WTC11 (cell line): ENCODE data around the gene GRB7. TPM values are rescaled to one million over a fixed set of nuclear protein-coding genes. Genes with fewer than 3 reads are reported as not detected.

Experiments used
- ATAC-seq: fragments of 200-7000 bp; cut with Tn5 transposase; 2 replicates; pipeline ENCODE4 v1.10.0; 2021; ENCODE audit warnings: mild to moderate bottlenecking, moderate library complexity
- CTCF ChIA-PET: fragments of 300-600 bp; sonication (Branson Sonifier 250); formaldehyde crosslinking; loops from one replicate; lab custom pipeline; 2021; ENCODE audit warnings: antibody characterized with exemption; lab: Charles Lee
- POLR2A ChIA-PET: fragments of 350-600 bp; sonication (Branson Sonifier 250); formaldehyde crosslinking; loops from one replicate; lab custom pipeline; 2021; ENCODE audit warnings: antibody characterized with exemption; lab: Charles Lee
- DNase-seq: peaks from one replicate; pipeline ENCODE4 v3.0.0; 2021; ENCODE audit warnings: low spot score
- H3K27ac Mint-ChIP-seq: 2 replicates; pipeline ENCODE4 v1.8.0; 2021; ENCODE audit warnings: mixed read lengths
- H3K27me3 Mint-ChIP-seq: 2 replicates; pipeline ENCODE4 v1.8.0; 2021; ENCODE audit warnings: low read depth, mild to moderate bottlenecking, moderate library complexity, mixed read lengths
- H3K36me3 Mint-ChIP-seq: 2 replicates; pipeline ENCODE4 v1.8.0; 2021; ENCODE audit warnings: mixed read lengths
- H3K4me1 Mint-ChIP-seq: 2 replicates; pipeline ENCODE4 v1.8.0; 2022; ENCODE audit warnings: mixed read lengths
- H3K4me3 Mint-ChIP-seq: 2 replicates; pipeline ENCODE4 v1.8.0; 2021; ENCODE audit warnings: mild to moderate bottlenecking, moderate library complexity, mixed read lengths
- H3K9me3 Mint-ChIP-seq: 2 replicates; pipeline ENCODE4 v1.8.0; 2021; ENCODE audit warnings: mixed read lengths
- AFF4 ChIP-seq: sonication (generic); formaldehyde crosslinking; IDR thresholded peaks from 2 replicates; pipeline ENCODE4 v1.8.1; 2023; ENCODE audit warnings: mild to moderate bottlenecking, missing genetic modification reagents, borderline replicate concordance
- ATF1 ChIP-seq: sonication (generic); formaldehyde crosslinking; IDR thresholded peaks from 2 replicates; pipeline ENCODE4 v1.8.1; 2023; ENCODE audit warnings: mild to moderate bottlenecking, moderate library complexity, missing genetic modification reagents
- ATF2 ChIP-seq: sonication (generic); formaldehyde crosslinking; IDR thresholded peaks from 2 replicates; pipeline ENCODE4 v1.8.1; 2022; ENCODE audit warnings: low read depth, missing genetic modification reagents, borderline replicate concordance
- CREM ChIP-seq: sonication (generic); formaldehyde crosslinking; IDR thresholded peaks from 2 replicates; pipeline ENCODE4 v1.8.1; 2022; ENCODE audit warnings: mild to moderate bottlenecking, missing genetic modification reagents, moderate library complexity
- E2F4 ChIP-seq: sonication (generic); formaldehyde crosslinking; IDR thresholded peaks from 2 replicates; pipeline ENCODE4 v1.8.1; 2022; ENCODE audit warnings: low read depth, mild to moderate bottlenecking, moderate library complexity, missing genetic modification reagents, borderline replicate concordance
- ESRRA ChIP-seq: sonication (generic); formaldehyde crosslinking; IDR thresholded peaks from 2 replicates; pipeline ENCODE4 v1.8.1; 2022; ENCODE audit warnings: mild to moderate bottlenecking, missing genetic modification reagents, borderline replicate concordance
- HMGA2 ChIP-seq: fragments of 250-450 bp; sonication (Bioruptor Pico); IDR thresholded peaks from 2 replicates; pipeline ENCODE4 v1.4.0; 2021; ENCODE audit warnings: mild to moderate bottlenecking, moderate library complexity
- JAZF1 ChIP-seq: fragments of 250-450 bp; sonication (Bioruptor Pico); IDR thresholded peaks from 2 replicates; pipeline ENCODE4 v1.9.0; 2021; ENCODE audit warnings: moderate library complexity, mild to moderate bottlenecking, inconsistent platforms
- NFYB ChIP-seq: sonication (generic); formaldehyde crosslinking; conservative IDR thresholded peaks from 2 replicates; pipeline ENCODE4 v1.8.0; 2022; ENCODE audit warnings: low read depth, missing genetic modification reagents
- TEAD1 ChIP-seq: sonication (generic); formaldehyde crosslinking; IDR thresholded peaks from 2 replicates; pipeline ENCODE4 v1.8.0; 2022; ENCODE audit warnings: mild to moderate bottlenecking, missing genetic modification reagents
- TP53 ChIP-seq: sonication (generic); formaldehyde crosslinking; IDR thresholded peaks from 2 replicates; pipeline ENCODE4 v1.8.1; 2023; ENCODE audit warnings: mild to moderate bottlenecking, missing genetic modification reagents
- ZNF416 ChIP-seq: fragments of 250-450 bp; sonication (Bioruptor Pico); IDR thresholded peaks from 2 replicates; pipeline ENCODE4 v1.9.0; 2021; ENCODE audit warnings: mild to moderate bottlenecking, inconsistent platforms
- total RNA-seq: library from RNA; stranded (reverse); gene quantifications from 3 replicates; pipeline ENCODE4 v1.2.3, GENCODE V29; 2021
- TF ChIP-seq, protein P1 (sequence below): sonication (generic); formaldehyde crosslinking; IDR thresholded peaks from 2 replicates; pipeline ENCODE4 v1.8.0; 2022; ENCODE audit warnings: mild to moderate bottlenecking, missing genetic modification reagents
- TF ChIP-seq, protein P2 (sequence below): sonication (generic); formaldehyde crosslinking; conservative IDR thresholded peaks from 2 replicates; pipeline ENCODE4 v1.8.1; 2023; ENCODE audit warnings: mild to moderate bottlenecking, low read depth, missing genetic modification reagents, moderate library complexity
- TF ChIP-seq, protein P3 (sequence below): sonication (generic); formaldehyde crosslinking; IDR thresholded peaks from 2 replicates; pipeline ENCODE4 v1.8.1; 2022; ENCODE audit warnings: missing genetic modification reagents, borderline replicate concordance

GRB7 gene
- total RNA-seq, 1 experiment from 2014 or later: 48.5 TPM

DNA sequence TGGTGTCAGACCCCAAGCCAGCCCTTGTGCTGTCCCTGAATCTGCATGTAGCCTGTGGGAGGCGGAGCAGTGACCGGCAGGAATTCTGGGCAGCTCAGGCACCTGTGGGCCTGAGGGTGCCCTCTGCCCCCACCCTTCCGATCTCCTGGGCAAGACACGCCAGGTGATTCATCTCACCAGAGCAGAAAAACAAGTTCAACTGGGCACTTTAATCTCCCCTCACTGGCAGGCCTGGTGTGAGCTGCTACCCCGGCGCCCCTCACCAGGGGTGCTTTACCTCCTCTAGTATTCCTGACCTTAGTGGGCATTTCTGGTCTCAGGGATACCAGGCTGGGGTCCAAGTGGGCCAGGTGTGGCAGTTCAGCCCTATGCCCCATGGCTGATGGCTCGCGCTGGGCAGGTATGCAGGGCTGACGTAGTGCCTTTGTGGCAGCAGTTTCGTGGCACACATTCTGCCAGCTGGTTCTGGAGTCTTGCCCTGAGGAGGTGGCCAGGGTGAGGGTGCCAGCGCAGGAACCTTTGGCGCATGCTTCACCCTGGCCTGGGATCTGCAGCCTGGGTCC lies 31.9 kb upstream of the GRB7 start:
- no peak for DNase-seq
- H3K27ac Mint-ChIP-seq: peak overlapping the region; percentile 92
- TF ChIP-seq ZNF416 (CRISPR knock-in tag) (no peak), AFF4 (no peak), CREM (CRISPR knock-in tag) (no peak), ATF1 (CRISPR knock-in tag) (no peak), TP53 (CRISPR knock-in tag) (no peak), E2F4 (CRISPR knock-in tag) (no peak), ATF2 (CRISPR knock-in tag) (no peak), NFYB (CRISPR knock-in tag) (no peak), JAZF1 (CRISPR knock-in tag) (no peak), TEAD1 (CRISPR knock-in tag) (no peak), ESRRA (no peak), HMGA2 (CRISPR knock-in tag) (no peak)
- TF ChIP-seq, protein P1, sequence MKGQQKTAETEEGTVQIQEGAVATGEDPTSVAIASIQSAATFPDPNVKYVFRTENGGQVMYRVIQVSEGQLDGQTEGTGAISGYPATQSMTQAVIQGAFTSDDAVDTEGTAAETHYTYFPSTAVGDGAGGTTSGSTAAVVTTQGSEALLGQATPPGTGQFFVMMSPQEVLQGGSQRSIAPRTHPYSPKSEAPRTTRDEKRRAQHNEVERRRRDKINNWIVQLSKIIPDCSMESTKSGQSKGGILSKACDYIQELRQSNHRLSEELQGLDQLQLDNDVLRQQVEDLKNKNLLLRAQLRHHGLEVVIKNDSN (CRISPR knock-in tag): no peak
- TF ChIP-seq, protein P2, sequence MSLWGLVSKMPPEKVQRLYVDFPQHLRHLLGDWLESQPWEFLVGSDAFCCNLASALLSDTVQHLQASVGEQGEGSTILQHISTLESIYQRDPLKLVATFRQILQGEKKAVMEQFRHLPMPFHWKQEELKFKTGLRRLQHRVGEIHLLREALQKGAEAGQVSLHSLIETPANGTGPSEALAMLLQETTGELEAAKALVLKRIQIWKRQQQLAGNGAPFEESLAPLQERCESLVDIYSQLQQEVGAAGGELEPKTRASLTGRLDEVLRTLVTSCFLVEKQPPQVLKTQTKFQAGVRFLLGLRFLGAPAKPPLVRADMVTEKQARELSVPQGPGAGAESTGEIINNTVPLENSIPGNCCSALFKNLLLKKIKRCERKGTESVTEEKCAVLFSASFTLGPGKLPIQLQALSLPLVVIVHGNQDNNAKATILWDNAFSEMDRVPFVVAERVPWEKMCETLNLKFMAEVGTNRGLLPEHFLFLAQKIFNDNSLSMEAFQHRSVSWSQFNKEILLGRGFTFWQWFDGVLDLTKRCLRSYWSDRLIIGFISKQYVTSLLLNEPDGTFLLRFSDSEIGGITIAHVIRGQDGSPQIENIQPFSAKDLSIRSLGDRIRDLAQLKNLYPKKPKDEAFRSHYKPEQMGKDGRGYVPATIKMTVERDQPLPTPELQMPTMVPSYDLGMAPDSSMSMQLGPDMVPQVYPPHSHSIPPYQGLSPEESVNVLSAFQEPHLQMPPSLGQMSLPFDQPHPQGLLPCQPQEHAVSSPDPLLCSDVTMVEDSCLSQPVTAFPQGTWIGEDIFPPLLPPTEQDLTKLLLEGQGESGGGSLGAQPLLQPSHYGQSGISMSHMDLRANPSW (CRISPR knock-in tag): no peak
- TF ChIP-seq, protein P3, sequence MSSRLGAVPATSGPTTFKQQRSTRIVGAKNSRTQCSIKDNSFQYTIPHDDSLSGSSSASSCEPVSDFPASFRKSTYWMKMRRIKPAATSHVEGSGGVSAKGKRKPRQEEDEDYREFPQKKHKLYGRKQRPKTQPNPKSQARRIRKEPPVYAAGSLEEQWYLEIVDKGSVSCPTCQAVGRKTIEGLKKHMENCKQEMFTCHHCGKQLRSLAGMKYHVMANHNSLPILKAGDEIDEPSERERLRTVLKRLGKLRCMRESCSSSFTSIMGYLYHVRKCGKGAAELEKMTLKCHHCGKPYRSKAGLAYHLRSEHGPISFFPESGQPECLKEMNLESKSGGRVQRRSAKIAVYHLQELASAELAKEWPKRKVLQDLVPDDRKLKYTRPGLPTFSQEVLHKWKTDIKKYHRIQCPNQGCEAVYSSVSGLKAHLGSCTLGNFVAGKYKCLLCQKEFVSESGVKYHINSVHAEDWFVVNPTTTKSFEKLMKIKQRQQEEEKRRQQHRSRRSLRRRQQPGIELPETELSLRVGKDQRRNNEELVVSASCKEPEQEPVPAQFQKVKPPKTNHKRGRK (CRISPR knock-in tag): no peak
- TF ChIP-seq, all 79 proteins: peak for 0
- POLR2A ChIA-PET: interaction anchor here (1.1 to 1.4 kb wide), 2 partner anchors 10 to 17 kb away, joined by 4 to 9 read pairs; partner anchors contain the start of gene PGAP3
- Mint-ChIP-seq H3K36me3 (peaks cover 39% of the 10 kb centered on the region), H3K4me1 (peaks cover 51% of the 10 kb centered on the region), H3K9me3 (no peaks in the 10 kb centered on the region), H3K27me3 (no peaks in the 10 kb centered on the region), H3K4me3 (no peak overlapping the region)
- 0 out of 2 replicates have a peak, but pooled peaks have one; percentile 4 for ATAC-seq
- CTCF ChIA-PET: interaction anchor here (1.0 to 7.9 kb wide), 13 partner anchors 10 to 84 kb away, joined by 3 to 77 read pairs (median 6); partner anchors contain the start of genes MIEN1 and PNMT
